Neural progenitor cell (in vitro differentiated cells): ENCODE results near the gene PRSS38. TPM values are rescaled to one million over a fixed set of nuclear protein-coding genes. Genes with fewer than 3 reads are reported as not detected.

Experiments
- DNase-seq: peaks from one replicate; pipeline ENCODE4 v3.0.0-alpha.2; 2016; ENCODE audit warnings: low spot score
- H2AFZ ChIP-seq: fragments of 200-600 bp; sonication (generic); replicated peaks from 2 replicates; pipeline ENCODE4 v1.6.1; 2016; ENCODE audit warnings: antibody characterized with exemption
- H3F3A ChIP-seq: fragments of 200-600 bp; sonication (generic); 2 replicates; pipeline ENCODE4 v1.6.1; 2016; ENCODE audit warnings: antibody characterized with exemption, low read depth
- H3K27ac ChIP-seq: fragments of 200-600 bp; sonication (generic); 2 replicates; pipeline ENCODE4 v1.5.1; 2016; ENCODE audit warnings: mild to moderate bottlenecking
- H3K27me3 ChIP-seq: fragments of 200-600 bp; sonication (generic); 2 replicates; pipeline ENCODE4 v1.6.1; 2016; ENCODE audit warnings: mild to moderate bottlenecking, moderate library complexity
- H3K36me3 ChIP-seq: fragments of 200-600 bp; sonication (generic); 2 replicates; pipeline ENCODE4 v1.5.1; 2016
- H3K4me1 ChIP-seq: fragments of 200-600 bp; sonication (generic); 2 replicates; pipeline ENCODE4 v1.6.1; 2016; ENCODE audit warnings: mixed run types
- H3K4me2 ChIP-seq: fragments of 200-600 bp; sonication (generic); 2 replicates; pipeline ENCODE4 v1.6.1; 2016
- H3K4me3 ChIP-seq: fragments of 200-600 bp; sonication (generic); 2 replicates; pipeline ENCODE4 v1.5.1; 2016
- H3K79me2 ChIP-seq: fragments of 200-600 bp; sonication (generic); 2 replicates; pipeline ENCODE4 v1.6.1; 2016; ENCODE audit warnings: low read depth
- H3K9ac ChIP-seq: fragments of 200-600 bp; sonication (generic); 2 replicates; pipeline ENCODE4 v1.6.1; 2016
- H3K9me3 ChIP-seq: fragments of 200-600 bp; sonication (generic); 2 replicates; pipeline ENCODE4 v1.5.1; 2016; ENCODE audit warnings: low read depth
- H4K20me1 ChIP-seq: fragments of 200-600 bp; sonication (generic); 2 replicates; pipeline ENCODE4 v1.6.1; 2016; ENCODE audit warnings: low read depth
- H3K27ac Mint-ChIP-seq: 3 replicates; pipeline ENCODE4 v1.8.0; 2021; ENCODE audit warnings: mixed read lengths
- H3K27me3 Mint-ChIP-seq: 2 replicates; pipeline ENCODE4 v1.8.0; 2022; ENCODE audit warnings: low read depth, mild to moderate bottlenecking, inconsistent platforms, moderate library complexity, mixed read lengths; ENCODE audit not compliant: insufficient read depth
- H3K36me3 Mint-ChIP-seq: 3 replicates; pipeline ENCODE4 v1.8.0; 2021; ENCODE audit warnings: mixed read lengths
- H3K4me1 Mint-ChIP-seq: 3 replicates; pipeline ENCODE4 v1.8.0; 2021; ENCODE audit warnings: mixed read lengths
- H3K4me3 Mint-ChIP-seq: 3 replicates; pipeline ENCODE4 v1.8.0; 2021; ENCODE audit warnings: mild to moderate bottlenecking, moderate library complexity, mixed read lengths
- H3K9me3 Mint-ChIP-seq: 3 replicates; pipeline ENCODE4 v1.8.0; 2020; ENCODE audit warnings: mixed read lengths
- CTCF ChIP-seq: fragments of 200-600 bp; sonication (generic); IDR thresholded peaks from 2 replicates; pipeline ENCODE4 v1.5.1; 2017; ENCODE audit warnings: antibody characterized with exemption, mild to moderate bottlenecking
- EZH2 ChIP-seq: fragments of 200-600 bp; sonication (generic); IDR thresholded peaks from 2 replicates; pipeline ENCODE4 v1.6.1; 2017; ENCODE audit warnings: antibody characterized with exemption, mild to moderate bottlenecking, moderate library complexity
- EZH2phosphoT487 ChIP-seq: fragments of 200-600 bp; sonication (generic); IDR thresholded peaks from 2 replicates; pipeline ENCODE4 v1.6.1; 2017; ENCODE audit warnings: antibody characterized with exemption
- total RNA-seq: library from RNA; depleted of rRNA; stranded (reverse); fragments of >200 nt; gene quantifications from 2 replicates; pipeline ENCODE4 v1.2.3, GENCODE V29; 2015; ENCODE audit warnings: low replicate concordance

The PRSS38 gene
- total RNA-seq, 1 donor from 2014 or later: not detected

- H3K4me3 ChIP-seq: no peak overlapping the region
- no peaks in the 10 kb centered on the region for H3K36me3 ChIP-seq
- no peak overlapping the region for H3K9ac ChIP-seq
- peaks cover 9% of the 10 kb centered on the region for H3K27me3 Mint-ChIP-seq
- H3K4me1 ChIP-seq: no peaks in the 10 kb centered on the region
- no peak overlapping the region for H2AFZ ChIP-seq
- H3K36me3 Mint-ChIP-seq: no peaks in the 10 kb centered on the region
- no peak for TF ChIP-seq EZH2
- no peak for TF ChIP-seq EZH2phosphoT487
- TF ChIP-seq CTCF: no peak
- H4K20me1 ChIP-seq: no peaks in the 10 kb centered on the region
- peaks cover 9% of the 10 kb centered on the region for H3K9me3 Mint-ChIP-seq
- peaks cover 14% of the 10 kb centered on the region for H3K27me3 ChIP-seq
- H3K4me1 Mint-ChIP-seq: no peaks in the 10 kb centered on the region
- no peaks in the 10 kb centered on the region for H3K9me3 ChIP-seq
- no peak overlapping the region for H3K27ac Mint-ChIP-seq
- no peaks in the 10 kb centered on the region for H3K79me2 ChIP-seq
- H3K27ac ChIP-seq: no peak overlapping the region
- H3K4me2 ChIP-seq: no peak overlapping the region
- no peak for DNase-seq
- no peak overlapping the region for H3K4me3 Mint-ChIP-seq
- H3F3A ChIP-seq: no peaks in the 10 kb centered on the region
Measured at GRCh38 chr1:227824204-227824603, 8.7 kb downstream of the PRSS38 start.

- H3K4me1 ChIP-seq: no peaks in the 10 kb centered on the region
- H3K36me3 ChIP-seq: no peaks in the 10 kb centered on the region
- no peaks in the 10 kb centered on the region for H3K79me2 ChIP-seq
- H3K9ac ChIP-seq: no peak overlapping the region
- H3K9me3 ChIP-seq: no peaks in the 10 kb centered on the region
- DNase-seq: no peak
- Mint-ChIP-seq H3K36me3 (no peaks in the 10 kb centered on the region), H3K27ac (no peak overlapping the region), H3K4me1 (no peaks in the 10 kb centered on the region), H3K9me3 (peaks cover 5% of the 10 kb centered on the region), H3K4me3 (no peak overlapping the region), H3K27me3 (peaks cover 9% of the 10 kb centered on the region)
- TF ChIP-seq EZH2phosphoT487 (no peak), CTCF (no peak), EZH2 (no peak)
- no peaks in the 10 kb centered on the region for H3F3A ChIP-seq
- no peaks in the 10 kb centered on the region for H4K20me1 ChIP-seq
- no peak overlapping the region for H3K27ac ChIP-seq
- no peak overlapping the region for H2AFZ ChIP-seq
- no peak overlapping the region for H3K4me2 ChIP-seq
- no peak overlapping the region for H3K4me3 ChIP-seq
- peaks cover 18% of the 10 kb centered on the region for H3K27me3 ChIP-seq
Measured at GRCh38 chr1:227828786-227829185, 13.3 kb downstream of the PRSS38 start.

- Mint-ChIP-seq H3K27ac (no peak overlapping the region), H3K27me3 (peaks cover 2% of the 10 kb centered on the region), H3K36me3 (no peaks in the 10 kb centered on the region), H3K4me3 (no peak overlapping the region), H3K4me1 (peaks cover 8% of the 10 kb centered on the region), H3K9me3 (no peaks in the 10 kb centered on the region)
- H3F3A ChIP-seq: no peaks in the 10 kb centered on the region
- H3K27ac ChIP-seq: no peak overlapping the region
- no peak overlapping the region for H3K4me2 ChIP-seq
- no peaks in the 10 kb centered on the region for H3K4me1 ChIP-seq
- no peak overlapping the region for H2AFZ ChIP-seq
- DNase-seq: no peak
- H3K4me3 ChIP-seq: no peak overlapping the region
- H3K9ac ChIP-seq: no peak overlapping the region
- TF ChIP-seq CTCF: no peak
- TF ChIP-seq EZH2: no peak
- no peak for TF ChIP-seq EZH2phosphoT487
- H3K9me3 ChIP-seq: no peaks in the 10 kb centered on the region
- no peaks in the 10 kb centered on the region for H3K79me2 ChIP-seq
- no peaks in the 10 kb centered on the region for H4K20me1 ChIP-seq
- H3K27me3 ChIP-seq: no peaks in the 10 kb centered on the region
- no peaks in the 10 kb centered on the region for H3K36me3 ChIP-seq
Measured at GRCh38 chr1:227838181-227838580, 22.7 kb downstream of the PRSS38 start.

GRCh38 chr1:227841096-227841495, 25.6 kb downstream of the PRSS38 start:
- H4K20me1 ChIP-seq: no peaks in the 10 kb centered on the region
- H3K27ac ChIP-seq: no peak overlapping the region
- Mint-ChIP-seq H3K4me1 (peaks cover 8% of the 10 kb centered on the region), H3K27me3 (peaks cover 4% of the 10 kb centered on the region), H3K36me3 (no peaks in the 10 kb centered on the region), H3K4me3 (no peak overlapping the region), H3K27ac (no peak overlapping the region), H3K9me3 (peaks cover 2% of the 10 kb centered on the region)
- no peaks in the 10 kb centered on the region for H3K79me2 ChIP-seq
- no peak for DNase-seq
- no peaks in the 10 kb centered on the region for H3K9me3 ChIP-seq
- no peaks in the 10 kb centered on the region for H3K27me3 ChIP-seq
- H2AFZ ChIP-seq: no peak overlapping the region
- no peaks in the 10 kb centered on the region for H3K36me3 ChIP-seq
- no peak for TF ChIP-seq EZH2phosphoT487
- no peak for TF ChIP-seq CTCF
- TF ChIP-seq EZH2: no peak
- no peaks in the 10 kb centered on the region for H3F3A ChIP-seq
- H3K4me3 ChIP-seq: no peak overlapping the region
- H3K9ac ChIP-seq: no peak overlapping the region
- no peaks in the 10 kb centered on the region for H3K4me1 ChIP-seq
- H3K4me2 ChIP-seq: no peak overlapping the region
